ENCODE data around the gene SBSN. TPM values are rescaled to one million over a fixed set of nuclear protein-coding genes. Genes with fewer than 3 reads are reported as not detected.
A peak's percentile ranks its signal among the peaks of the same experiment; 100 is the strongest.

SBSN gene
- total RNA-seq, 1 donor, result not detected

- DNase-seq (ENCODE audit: low read depth), result no peak
- no peak for TF ChIP-seq CTCF (IDR thresholded peaks at IDR 0.05; ENCODE audit: insufficient read depth, low read depth, low read length)
- no peak overlapping the region for H3K4me3 ChIP-seq (ENCODE audit: low read depth, low read length)
These were observed 16.8 kb downstream of the SBSN start for GRCh38 chr19:35511337-35511736.

- no peak overlapping the region for H3K4me3 ChIP-seq (ENCODE audit: low read depth, low read length)
These were observed 17.5 kb downstream of the SBSN start for GRCh38 chr19:35510626-35510964.

GRCh38 chr19:35509861-35510625 lies 18.1 kb downstream of the SBSN start:
- peak overlapping the region; percentile 34 for H3K4me3 ChIP-seq (ENCODE audit: low read depth, low read length)
- TF ChIP-seq CTCF (IDR thresholded peaks at IDR 0.05; ENCODE audit: insufficient read depth, low read depth, low read length), result peak; percentile 88
- peak; percentile 26 for DNase-seq (ENCODE audit: low read depth)

More at GRCh38 chr19:35510626-35510964, 17.5 kb downstream of the SBSN start:
- no peak for DNase-seq (ENCODE audit: low read depth)
- no peak for TF ChIP-seq CTCF (IDR thresholded peaks at IDR 0.05; ENCODE audit: insufficient read depth, low read depth, low read length)

- TF ChIP-seq CTCF (IDR thresholded peaks at IDR 0.05; ENCODE audit: insufficient read depth, low read depth, low read length), result no peak
- DNase-seq (ENCODE audit: low read depth), result no peak
- H3K4me3 ChIP-seq (ENCODE audit: low read depth, low read length), result no peak overlapping the region
These were observed 19.0 kb downstream of the SBSN start for GRCh38 chr19:35509018-35509652.

- TF ChIP-seq CTCF (IDR thresholded peaks at IDR 0.05; ENCODE audit: insufficient read depth, low read depth, low read length), result no peak
- DNase-seq (ENCODE audit: low read depth), result no peak
- H3K4me3 ChIP-seq (ENCODE audit: low read depth, low read length), result no peak overlapping the region
These were observed 20.0 kb downstream of the SBSN start for GRCh38 chr19:35508129-35508528.

- H3K4me3 ChIP-seq (ENCODE audit: low read depth, low read length), result no peak overlapping the region
- TF ChIP-seq CTCF (IDR thresholded peaks at IDR 0.05; ENCODE audit: insufficient read depth, low read depth, low read length), result no peak
- no peak for DNase-seq (ENCODE audit: low read depth)
These were observed 20.6 kb downstream of the SBSN start for GRCh38 chr19:35507561-35507960.

Measured in fibroblast of villous mesenchyme (primary cell).